ENCODE results near the gene FLYWCH1.

DNA sequence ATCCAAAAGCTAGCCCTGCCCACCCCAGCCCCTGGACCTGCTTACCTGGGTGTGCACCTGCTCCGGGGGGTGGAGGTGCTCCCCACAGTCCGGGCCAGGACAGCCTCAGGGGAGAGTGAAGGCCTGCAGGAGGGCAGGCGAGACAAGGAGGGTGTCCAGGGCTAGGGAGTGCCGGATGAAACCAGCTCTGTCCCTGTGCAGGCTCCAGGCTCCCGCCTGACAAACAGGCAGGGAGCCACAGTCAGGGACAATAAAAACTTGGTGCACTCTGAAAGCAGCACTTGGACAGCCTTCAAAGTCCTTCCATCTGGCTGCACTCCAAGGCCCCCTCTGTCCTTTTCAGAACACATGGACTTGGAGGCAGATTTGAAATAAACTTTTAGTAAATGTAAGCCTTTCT lies 61.4 kb downstream of the FLYWCH1 start:
- TF ChIP-seq, protein P1, sequence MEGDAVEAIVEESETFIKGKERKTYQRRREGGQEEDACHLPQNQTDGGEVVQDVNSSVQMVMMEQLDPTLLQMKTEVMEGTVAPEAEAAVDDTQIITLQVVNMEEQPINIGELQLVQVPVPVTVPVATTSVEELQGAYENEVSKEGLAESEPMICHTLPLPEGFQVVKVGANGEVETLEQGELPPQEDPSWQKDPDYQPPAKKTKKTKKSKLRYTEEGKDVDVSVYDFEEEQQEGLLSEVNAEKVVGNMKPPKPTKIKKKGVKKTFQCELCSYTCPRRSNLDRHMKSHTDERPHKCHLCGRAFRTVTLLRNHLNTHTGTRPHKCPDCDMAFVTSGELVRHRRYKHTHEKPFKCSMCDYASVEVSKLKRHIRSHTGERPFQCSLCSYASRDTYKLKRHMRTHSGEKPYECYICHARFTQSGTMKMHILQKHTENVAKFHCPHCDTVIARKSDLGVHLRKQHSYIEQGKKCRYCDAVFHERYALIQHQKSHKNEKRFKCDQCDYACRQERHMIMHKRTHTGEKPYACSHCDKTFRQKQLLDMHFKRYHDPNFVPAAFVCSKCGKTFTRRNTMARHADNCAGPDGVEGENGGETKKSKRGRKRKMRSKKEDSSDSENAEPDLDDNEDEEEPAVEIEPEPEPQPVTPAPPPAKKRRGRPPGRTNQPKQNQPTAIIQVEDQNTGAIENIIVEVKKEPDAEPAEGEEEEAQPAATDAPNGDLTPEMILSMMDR (IDR thresholded peaks at IDR 0.05), result no peak
- no peak for TF ChIP-seq POLR2A (IDR thresholded peaks at IDR 0.05)
